HG03354 (cell line): ENCODE data around the gene TBCE.

Source experiments
- ATAC-seq: cut with Tn5 transposase; IDR thresholded peaks from one replicate; pipeline ENCODE4 v1.9.1; 2021; ENCODE audit warnings: mild to moderate bottlenecking; ENCODE audit not compliant: unreplicated experiment, poor library complexity, severe bottlenecking

The TBCE gene

GRCh38 chr1:235367000-235367908 is at the start of gene TBCE:
Gene TBCE (plus strand): TSS chr1:235367427. CDS start chr1:235380050, 12,623 bp downstream.
- ATAC-seq: peak; percentile 100

GRCh38 chr1:235319255-235319654 is 48.0 kb upstream of the TBCE start:
- ATAC-seq: no peak

- no peak for ATAC-seq
Observed at GRCh38 chr1:235320521-235321179, 46.6 kb upstream of the TBCE start.

- no peak for ATAC-seq
Observed at GRCh38 chr1:235324296-235324695, 42.9 kb upstream of the TBCE start.

- ATAC-seq: no peak
Observed at GRCh38 chr1:235325139-235325538, 42.1 kb upstream of the TBCE start.

- ATAC-seq: no peak
Observed at GRCh38 chr1:235325854-235326253, 41.4 kb upstream of the TBCE start.

- peak; percentile 31 for ATAC-seq
Observed at GRCh38 chr1:235326719-235327558, 40.3 kb upstream of the TBCE start.

GRCh38 chr1:235327559-235328270 is 39.5 kb upstream of the TBCE start, which contains the start of gene ARID4B:
Gene ARID4B (minus strand): TSS chr1:235328179. CDS start chr1:235326919, 1,260 bp downstream.
- peak; percentile 9 for ATAC-seq

- ATAC-seq: peak; percentile 70
Observed at GRCh38 chr1:235328271-235329138, 38.7 kb upstream of the TBCE start, which contains the start of gene GGPS1. Gene GGPS1 (plus strand): TSS chr1:235328570. CDS start chr1:235335265, 6,695 bp downstream.

GRCh38 chr1:235329139-235329902 is 37.9 kb upstream of the TBCE start:
- ATAC-seq: peak; percentile 33

- ATAC-seq: no peak
Observed at GRCh38 chr1:235330918-235331285, 36.3 kb upstream of the TBCE start.

- ATAC-seq: no peak
Observed at GRCh38 chr1:235331401-235331800, 35.8 kb upstream of the TBCE start.

- no peak for ATAC-seq
Observed at GRCh38 chr1:235336903-235337302, 30.3 kb upstream of the TBCE start.

- no peak for ATAC-seq
Observed at GRCh38 chr1:235339746-235340145, 27.5 kb upstream of the TBCE start.

- no peak for ATAC-seq
Observed at GRCh38 chr1:235341334-235341733, 25.9 kb upstream of the TBCE start.

GRCh38 chr1:235342039-235342438 is 25.2 kb upstream of the TBCE start:
- no peak for ATAC-seq

GRCh38 chr1:235342471-235342870 is 24.8 kb upstream of the TBCE start:
- no peak for ATAC-seq

- ATAC-seq: no peak
Observed at GRCh38 chr1:235343726-235344125, 23.5 kb upstream of the TBCE start.
